Immature natural killer cell (primary cell): ENCODE data around the gene CRYGS. TPM values are rescaled to one million over a fixed set of nuclear protein-coding genes. Genes with fewer than 3 reads are reported as not detected.
A peak's percentile ranks its signal among the peaks of the same experiment; 100 is the strongest.

Experiments
- DNase-seq, 3 donors: peaks; one replicate each; pipeline ENCODE4 v3.0.0; 2022; ENCODE audit warnings: mixed read lengths in 1 of 3
- H3K27ac Mint-ChIP-seq, 6 donors: one replicate each; pipeline ENCODE4 v1.8.0; 2020; ENCODE audit warnings: mixed read lengths in 6 of 6, mild to moderate bottlenecking in 5 of 6, inconsistent platforms in 4 of 6, moderate library complexity in 3 of 6
- H3K27me3 Mint-ChIP-seq, 3 donors: one replicate each; pipeline ENCODE4 v1.8.0; 2020 to 2021; ENCODE audit warnings: low read depth in 3 of 3, mild to moderate bottlenecking in 3 of 3, mixed read lengths in 3 of 3, moderate library complexity in 3 of 3, inconsistent platforms in 1 of 3
- H3K36me3 Mint-ChIP-seq, 3 donors: one replicate each; pipeline ENCODE4 v1.8.0; 2020; ENCODE audit warnings: mixed read lengths in 3 of 3, inconsistent platforms in 2 of 3, mild to moderate bottlenecking in 2 of 3
- H3K4me1 Mint-ChIP-seq, 2 donors: one replicate each; pipeline ENCODE4 v1.8.0; 2020; ENCODE audit warnings: inconsistent platforms in 2 of 2, mild to moderate bottlenecking in 2 of 2, mixed read lengths in 2 of 2, moderate library complexity in 1 of 2
- H3K4me3 Mint-ChIP-seq, 5 donors: one replicate each; pipeline ENCODE4 v1.8.0; 2020; ENCODE audit warnings: mild to moderate bottlenecking in 5 of 5, mixed read lengths in 5 of 5, inconsistent platforms in 3 of 5, moderate library complexity in 3 of 5
- H3K9me3 Mint-ChIP-seq, 6 donors: one replicate each; pipeline ENCODE4 v1.8.0; 2020; ENCODE audit warnings: mild to moderate bottlenecking in 6 of 6, mixed read lengths in 6 of 6, inconsistent platforms in 4 of 6, moderate library complexity in 3 of 6
- polyA plus RNA-seq, 3 donors: library from polyadenylated mRNA; unstranded; fragments of 300-500 nt; fragmentation: Illumina TruSeq; gene quantifications; one replicate each; pipeline ENCODE4 v1.2.3, GENCODE V29; 2021

Gene CRYGS
- polyA plus RNA-seq, 3 donors from 2014 or later: 0.37 TPM; not detected in 2

GRCh38 chr3:186520957-186521842 lies 23.0 kb downstream of the CRYGS start:
- Mint-ChIP-seq H3K27ac (peak overlapping the region in 5 of 6 donors; percentile 3 to 48 (median 34)), H3K27me3 (peaks cover 0 to 4% (median 0%) of the 10 kb centered on the region in 3 donors), H3K9me3 (no peaks in the 10 kb centered on the region), H3K4me1 (peaks cover 31% of the 10 kb centered on the region in 2 donors), H3K4me3 (no peak overlapping the region), H3K36me3 (peaks cover 5 to 16% (median 13%) of the 10 kb centered on the region in 3 donors)
- DNase-seq: no peak

GRCh38 chr3:186520431-186520830 lies 23.7 kb downstream of the CRYGS start:
- H3K27ac Mint-ChIP-seq: peak overlapping the region in 4 of 6 donors; percentile 32 to 71 (median 52)

GRCh38 chr3:186519021-186519658 lies 25.0 kb downstream of the CRYGS start:
- Mint-ChIP-seq H3K27me3 (peaks cover 0 to 6% (median 2%) of the 10 kb centered on the region in 3 donors), H3K9me3 (no peaks in the 10 kb centered on the region), H3K4me1 (peaks cover 50 to 51% of the 10 kb centered on the region in 2 donors), H3K4me3 (peak overlapping the region; percentile 52 to 71 (median 61)), H3K36me3 (peaks cover 4 to 9% (median 5%) of the 10 kb centered on the region in 3 donors), H3K27ac (peak overlapping the region; percentile 13 to 89 (median 79))
- peak; percentile 66 to 78 (median 71) for DNase-seq

More at GRCh38 chr3:186520431-186520830, 23.7 kb downstream of the CRYGS start:
- Mint-ChIP-seq H3K4me3 (peak overlapping the region in 1 of 5 donors; percentile 52), H3K4me1 (peaks cover 38 to 39% of the 10 kb centered on the region in 2 donors), H3K27me3 (peaks cover 0 to 4% (median 0%) of the 10 kb centered on the region in 3 donors), H3K36me3 (peaks cover 5 to 12% (median 8%) of the 10 kb centered on the region in 3 donors), H3K9me3 (no peaks in the 10 kb centered on the region)
- no peak for DNase-seq

- Mint-ChIP-seq H3K36me3 (peaks cover 0 to 4% (median 0%) of the 10 kb centered on the region in 3 donors), H3K27ac (peak overlapping the region in 3 of 6 donors; percentile 8 to 72 (median 51)), H3K9me3 (no peaks in the 10 kb centered on the region), H3K4me3 (no peak overlapping the region), H3K27me3 (peaks cover 0 to 8% (median 2%) of the 10 kb centered on the region in 3 donors), H3K4me1 (peaks cover 50 to 51% of the 10 kb centered on the region in 2 donors)
- DNase-seq: no peak
Measured at GRCh38 chr3:186517218-186517617, 27.0 kb downstream of the CRYGS start.

- Mint-ChIP-seq H3K4me3 (no peak overlapping the region), H3K36me3 (peaks cover 0 to 4% (median 0%) of the 10 kb centered on the region in 3 donors), H3K9me3 (no peaks in the 10 kb centered on the region), H3K27ac (peak overlapping the region in 3 of 6 donors; percentile 42 to 79 (median 57)), H3K4me1 (peaks cover 50 to 51% of the 10 kb centered on the region in 2 donors), H3K27me3 (peaks cover 0 to 8% (median 3%) of the 10 kb centered on the region in 3 donors)
- DNase-seq: no peak
Measured at GRCh38 chr3:186516646-186517045, 27.5 kb downstream of the CRYGS start.

- Mint-ChIP-seq H3K27me3 (peaks cover 1 to 12% (median 4%) of the 10 kb centered on the region in 3 donors), H3K9me3 (no peaks in the 10 kb centered on the region), H3K27ac (peak overlapping the region in 3 of 6 donors; percentile 8 to 50 (median 9)), H3K36me3 (no peaks in the 10 kb centered on the region), H3K4me3 (peak overlapping the region in 4 of 5 donors; percentile 9 to 22 (median 20)), H3K4me1 (peaks cover 40 to 41% of the 10 kb centered on the region in 2 donors)
- peak; percentile 42 to 59 (median 53) for DNase-seq
Measured at GRCh38 chr3:186515125-186515524, 29.1 kb downstream of the CRYGS start.

- Mint-ChIP-seq H3K4me3 (peak overlapping the region in 3 of 5 donors; percentile 19 to 22 (median 20)), H3K36me3 (no peaks in the 10 kb centered on the region), H3K4me1 (peaks cover 34 to 36% of the 10 kb centered on the region in 2 donors), H3K27me3 (peaks cover 1 to 12% (median 4%) of the 10 kb centered on the region in 3 donors), H3K27ac (peak overlapping the region in 3 of 6 donors; percentile 2 to 50 (median 9)), H3K9me3 (no peaks in the 10 kb centered on the region)
- no peak for DNase-seq
Measured at GRCh38 chr3:186514296-186515002, 29.7 kb downstream of the CRYGS start.

- Mint-ChIP-seq H3K9me3 (no peaks in the 10 kb centered on the region), H3K36me3 (no peaks in the 10 kb centered on the region), H3K4me3 (no peak overlapping the region), H3K27me3 (peaks cover 1 to 12% (median 4%) of the 10 kb centered on the region in 3 donors), H3K4me1 (peaks cover 24 to 26% of the 10 kb centered on the region in 2 donors), H3K27ac (peak overlapping the region in 1 of 6 donors; percentile 17)
- no peak for DNase-seq
Measured at GRCh38 chr3:186513386-186513785, 30.8 kb downstream of the CRYGS start.

- no peaks in the 10 kb centered on the region for H3K36me3 Mint-ChIP-seq
- H3K4me3 Mint-ChIP-seq: no peak overlapping the region
- peak overlapping the region in 1 of 6 donors; percentile 37 for H3K27ac Mint-ChIP-seq
Measured at GRCh38 chr3:186512570-186513302, 31.4 kb downstream of the CRYGS start.

GRCh38 chr3:186511702-186512101 lies 32.5 kb downstream of the CRYGS start:
- Mint-ChIP-seq H3K4me1 (peaks cover 20 to 24% of the 10 kb centered on the region in 2 donors), H3K27ac (no peak overlapping the region), H3K27me3 (peaks cover 1 to 12% (median 4%) of the 10 kb centered on the region in 3 donors), H3K36me3 (no peaks in the 10 kb centered on the region), H3K4me3 (no peak overlapping the region), H3K9me3 (no peaks in the 10 kb centered on the region)
- DNase-seq: no peak

More at GRCh38 chr3:186512570-186513302, 31.4 kb downstream of the CRYGS start:
- H3K9me3 Mint-ChIP-seq: no peaks in the 10 kb centered on the region
- no peak for DNase-seq
- H3K27me3 Mint-ChIP-seq: peaks cover 1 to 12% (median 4%) of the 10 kb centered on the region in 3 donors
- peaks cover 23 to 25% of the 10 kb centered on the region in 2 donors for H3K4me1 Mint-ChIP-seq

- H3K4me3 Mint-ChIP-seq: no peak overlapping the region
- no peak for DNase-seq
- no peaks in the 10 kb centered on the region for H3K36me3 Mint-ChIP-seq
- H3K27me3 Mint-ChIP-seq: peaks cover 1 to 12% (median 4%) of the 10 kb centered on the region in 3 donors
- H3K9me3 Mint-ChIP-seq: no peaks in the 10 kb centered on the region
- peaks cover 19 to 20% of the 10 kb centered on the region in 2 donors for H3K4me1 Mint-ChIP-seq
- H3K27ac Mint-ChIP-seq: no peak overlapping the region
Measured at GRCh38 chr3:186511245-186511644, 32.9 kb downstream of the CRYGS start.

- no peaks in the 10 kb centered on the region for H3K9me3 Mint-ChIP-seq
- H3K4me3 Mint-ChIP-seq: no peak overlapping the region
- no peaks in the 10 kb centered on the region for H3K36me3 Mint-ChIP-seq
- DNase-seq: no peak
- H3K27ac Mint-ChIP-seq: no peak overlapping the region
- peaks cover 12 to 13% of the 10 kb centered on the region in 2 donors for H3K4me1 Mint-ChIP-seq
- peaks cover 1 to 12% (median 4%) of the 10 kb centered on the region in 3 donors for H3K27me3 Mint-ChIP-seq
Measured at GRCh38 chr3:186510374-186511079, 33.7 kb downstream of the CRYGS start.
